IMR-90 (cell line): ENCODE results near the gene FLT4. TPM values are rescaled to one million over a fixed set of nuclear protein-coding genes. Genes with fewer than 3 reads are reported as not detected.
"Not testable (repeated sequence)": the region's sequence is repeated elsewhere in the genome, so short reads cannot be mapped to it uniquely, and the experiment has no call there.

Experiments
- ATAC-seq: fragments of 200-7000 bp; cut with Tn5 transposase; 2 replicates; pipeline ENCODE4 v1.9.1; 2020; ENCODE audit warnings: low read depth, mild to moderate bottlenecking, moderate library complexity
- BruUV-seq: library from RNA; stranded (reverse); fragments of 400-500 nt; replicated peaks from 2 replicates; lab custom pipeline; 2021; lab: Mats Ljungman, UMichigan
- CTCF ChIA-PET: fragments of 300-600 bp; formaldehyde crosslinking; extraction: SDS; loops from one replicate; lab custom pipeline; 2021; ENCODE audit warnings: antibody characterized with exemption; lab: Yijun Ruan, JAX
- POLR2A ChIA-PET: fragments of 300-600 bp; sonication (Branson Sonifier 250); formaldehyde crosslinking; loops from one replicate; lab custom pipeline; 2022; ENCODE audit warnings: antibody characterized with exemption; ENCODE audit not compliant: unreplicated experiment; lab: Charles Lee
- DNase-seq: peaks from one replicate; pipeline ENCODE4 v3.0.0; 2013
- H2AFZ ChIP-seq: replicated peaks from 2 replicates; pipeline ENCODE3; 2013; ENCODE audit warnings: low read length, mild to moderate bottlenecking; ENCODE audit not compliant: poor library complexity
- H2AK5ac ChIP-seq: 2 replicates; pipeline ENCODE4 v1.6.1; 2013; ENCODE audit warnings: low read depth, low read length, inconsistent platforms
- H2AK9ac ChIP-seq: replicated peaks from 2 replicates; pipeline ENCODE3; 2013; ENCODE audit warnings: mild to moderate bottlenecking, low read depth, low read length, moderate library complexity; ENCODE audit not compliant: poor library complexity
- H2BK120ac ChIP-seq: 2 replicates; pipeline ENCODE4 v1.6.1; 2013; ENCODE audit warnings: low read depth, low read length, inconsistent platforms
- H2BK15ac ChIP-seq: 3 replicates; pipeline ENCODE4 v1.6.1; 2013; ENCODE audit warnings: low read depth, low read length, inconsistent platforms
- H2BK20ac ChIP-seq: 2 replicates; pipeline ENCODE4 v1.6.1; 2013; ENCODE audit warnings: low read depth, mild to moderate bottlenecking, inconsistent platforms, low read length, moderate library complexity
- H2BK5ac ChIP-seq: 2 replicates; pipeline ENCODE4 v1.6.1; 2013; ENCODE audit warnings: mild to moderate bottlenecking, low read depth, low read length, inconsistent platforms; ENCODE audit not compliant: poor library complexity, severe bottlenecking
- H3K14ac ChIP-seq: replicated peaks from 2 replicates; pipeline ENCODE4 v1.6.1; 2013; ENCODE audit warnings: low read depth, low read length, inconsistent platforms
- H3K18ac ChIP-seq: 2 replicates; pipeline ENCODE4 v1.6.1; 2013; ENCODE audit warnings: low read depth, low read length, control low read depth
- H3K23ac ChIP-seq: 2 replicates; pipeline ENCODE4 v1.6.1; 2013; ENCODE audit warnings: low read depth, low read length, inconsistent platforms
- H3K27ac ChIP-seq: 2 replicates; pipeline ENCODE4 v1.5.1; 2013; ENCODE audit warnings: mild to moderate bottlenecking, control low read depth, low read length; ENCODE audit not compliant: insufficient read depth
- H3K27me3 ChIP-seq: 2 replicates; pipeline ENCODE4 v1.6.1; 2013; ENCODE audit warnings: low read length; ENCODE audit not compliant: control insufficient read depth, insufficient read depth
- H3K36me3 ChIP-seq: 2 replicates; pipeline ENCODE4 v1.6.1; 2013; ENCODE audit warnings: low read length, mixed read lengths; ENCODE audit not compliant: control insufficient read depth, insufficient read depth
- H3K4ac ChIP-seq: 2 replicates; pipeline ENCODE4 v1.6.1; 2013; ENCODE audit warnings: low read depth, low read length, inconsistent platforms
- H3K4me1 ChIP-seq: 2 replicates; pipeline ENCODE4 v1.6.1; 2013; ENCODE audit warnings: low read length, mixed read lengths; ENCODE audit not compliant: control insufficient read depth, insufficient read depth
- H3K4me2 ChIP-seq: 2 replicates; pipeline ENCODE4 v1.6.1; 2013; ENCODE audit warnings: low read depth, mild to moderate bottlenecking, control low read depth, low read length, moderate library complexity
- H3K4me3 ChIP-seq: 2 replicates; pipeline ENCODE4 v1.5.1; 2013; ENCODE audit warnings: low read depth, mild to moderate bottlenecking, control low read depth, low read length, moderate library complexity; ENCODE audit not compliant: insufficient read depth
- H3K56ac ChIP-seq: 2 replicates; pipeline ENCODE4 v1.6.1; 2013; ENCODE audit warnings: low read length, inconsistent platforms; ENCODE audit not compliant: insufficient read depth; ENCODE audit errors: extremely low read depth
- H3K79me1 ChIP-seq, 2 experiments: 2 replicates each; pipeline ENCODE4 v1.6.1; 2013; ENCODE audit warnings: low read length in 2 of 2, inconsistent platforms in 1 of 2, low read depth in 1 of 2
- H3K9ac ChIP-seq: 2 replicates; pipeline ENCODE4 v1.6.1; 2013; ENCODE audit warnings: low read depth, low read length, control low read depth
- H3K9me1 ChIP-seq: 2 replicates; pipeline ENCODE4 v1.6.1; 2013; ENCODE audit warnings: low read length, inconsistent platforms; ENCODE audit not compliant: insufficient read depth
- H3K9me3 ChIP-seq: 2 replicates; pipeline ENCODE4 v1.6.1; 2013; ENCODE audit warnings: low read length; ENCODE audit not compliant: control insufficient read depth, insufficient read depth
- H4K20me1 ChIP-seq: 2 replicates; pipeline ENCODE4 v1.6.1; 2013; ENCODE audit warnings: low read length, inconsistent platforms; ENCODE audit not compliant: insufficient read depth
- H4K5ac ChIP-seq: 2 replicates; pipeline ENCODE4 v1.6.1; 2013; ENCODE audit warnings: mild to moderate bottlenecking, low read depth, low read length, control low read depth
- H4K8ac ChIP-seq, 2 experiments: 2 replicates each; pipeline ENCODE4 v1.6.1; 2013; ENCODE audit warnings: low read depth in 2 of 2, low read length in 2 of 2, control low read depth in 1 of 2, inconsistent platforms in 1 of 2
- H4K91ac ChIP-seq: 2 replicates; pipeline ENCODE4 v1.6.1; 2013; ENCODE audit warnings: low read depth, low read length, inconsistent platforms; ENCODE audit not compliant: insufficient read depth
- WGBS, 2 experiments: methylation state at CpG; one replicate each; pipeline versions ENCODE4 v1.1.5 to v1.1.7; 2013; ENCODE audit warnings: missing lambda C conversion rate in 2 of 2; ENCODE audit not compliant: insufficient read length in 1 of 2; ENCODE audit errors: extremely low coverage in 2 of 2; 5-methylcytosine and 5-hydroxymethylcytosine counted together
- dilution Hi-C: fragments of 300-500 bp; cut with HindIII; formaldehyde crosslinking; loops from one replicate; pipeline ENCODE4 v1.14.3; 2018; ENCODE audit warnings: low sequenced_read_pairs; ENCODE audit not compliant: unreplicated experiment
- in situ Hi-C: fragments of 300-500 bp; cut with MboI; formaldehyde crosslinking; loops from 3 replicates; pipeline ENCODE4 v1.14.3; 2019; ENCODE audit warnings: low sequenced_read_pairs, inconsistent platforms, mixed read lengths
- intact Hi-C: fragments of 100-400 bp; cut with micrococcal nuclease; formaldehyde crosslinking; loops from 2 replicates; pipeline ENCODE4 v1.10.0; 2022
- polyA plus RNA-seq, 3 experiments: library from polyadenylated mRNA; depleted of rRNA; stranded (reverse); fragments of >200 nt; gene quantifications; 2 replicates each; pipeline ENCODE4 v1.2.3, GENCODE V29; 2012; ENCODE audit warnings: low replicate concordance in 1 of 3
- total RNA-seq: library from RNA; depleted of rRNA; stranded (reverse); fragments of >200 nt; gene quantifications from 2 replicates; pipeline ENCODE4 v1.2.3, GENCODE V29; 2012

The FLT4 gene
- total and polyA plus RNA-seq, 2 of the 4 experiments (the other 2 are of a cell fraction) = under 0.01 to 0.07 TPM

GRCh38 chr5:180671958-180672524 lies 22.6 kb upstream of the FLT4 start:
- in situ Hi-C loops = not testable (repeated sequence)
- intact Hi-C loops = loop anchor here (5.0 kb wide), 1 partner anchor 200 kb away; no protein-coding TSS in a partner anchor

More at GRCh38 chr5:180671958-180672524, 22.6 kb upstream of the FLT4 start:
- DNase-seq, POLR2A ChIA-PET, H3K23ac ChIP-seq, BruUV-seq, dilution Hi-C loops, H3K56ac ChIP-seq, H3K9ac ChIP-seq, H3K4me3 ChIP-seq, H3K4me2 ChIP-seq, H4K20me1 ChIP-seq, H2AK5ac ChIP-seq, H3K18ac ChIP-seq, H3K9me1 ChIP-seq, H2BK5ac ChIP-seq, H2AK9ac ChIP-seq, H3K79me1 ChIP-seq, H3K36me3 ChIP-seq, H3K9me3 ChIP-seq, H4K91ac ChIP-seq, H3K14ac ChIP-seq, H3K4me1 ChIP-seq, H4K8ac ChIP-seq, CTCF ChIA-PET, H2AFZ ChIP-seq, H2BK20ac ChIP-seq, H3K4ac ChIP-seq, H3K27ac ChIP-seq, H4K5ac ChIP-seq, H2BK120ac ChIP-seq, H2BK15ac ChIP-seq, ATAC-seq: not testable (repeated sequence)
- WGBS, 2 experiments = 43% methylated on average over 2 of the region's 13 CpGs; no CpG with 5 or more reads in 1 of the 2 experiments
- peaks cover 14% of the 10 kb centered on the region for H3K27me3 ChIP-seq
